ENCODE measurements around the gene C3orf22. TPM values are rescaled to one million over a fixed set of nuclear protein-coding genes. Genes with fewer than 3 reads are reported as not detected.

The C3orf22 gene
- total RNA-seq, 1 donor, result not detected

- H3K4me1 ChIP-seq (ENCODE audit: insufficient read depth, low read length), result peaks cover 7% of the 10 kb centered on the region
- no peak for TF ChIP-seq CTCF (IDR thresholded peaks at IDR 0.05; ENCODE audit: extremely low read depth, low read depth, low read length)
- DNase-seq (ENCODE audit: insufficient read length, low spot score, missing footprints), result peak; percentile 88
These were observed 13.2 kb downstream of the C3orf22 start for GRCh38 chr3:126545544-126545943.

GRCh38 chr3:126544596-126545281, 14.0 kb downstream of the C3orf22 start:
- Histone ChIP-seq H3K9me3 (ENCODE audit: low read depth, low read length) (no peaks in the 10 kb centered on the region), H3K79me2 (ENCODE audit: insufficient read depth, low read length) (no peaks in the 10 kb centered on the region), H3K36me3 (ENCODE audit: insufficient read depth, low read length) (no peaks in the 10 kb centered on the region), H4K20me1 (ENCODE audit: insufficient read depth, low read length) (no peaks in the 10 kb centered on the region), H3K4me3 (ENCODE audit: insufficient read depth, low read length) (no peak overlapping the region), H2AFZ (ENCODE audit: low read length) (no peak overlapping the region), H3K4me1 (ENCODE audit: insufficient read depth, low read length) (peaks cover 14% of the 10 kb centered on the region), H3K4me2 (ENCODE audit: insufficient read depth, low read length) (no peak overlapping the region), H3K27me3 (ENCODE audit: insufficient read depth, low read length) (peaks cover 20% of the 10 kb centered on the region), H3K27ac (ENCODE audit: low read depth, low read length) (no peak overlapping the region)
- peak; percentile 62 for DNase-seq (ENCODE audit: insufficient read length, low spot score, missing footprints)
- TF ChIP-seq CTCF (IDR thresholded peaks at IDR 0.05; ENCODE audit: extremely low read depth, low read depth, low read length), result no peak

More at GRCh38 chr3:126545544-126545943, 13.2 kb downstream of the C3orf22 start:
- Histone ChIP-seq H3K79me2 (ENCODE audit: insufficient read depth, low read length) (no peaks in the 10 kb centered on the region), H3K4me3 (ENCODE audit: insufficient read depth, low read length) (no peak overlapping the region), H3K27ac (ENCODE audit: low read depth, low read length) (no peak overlapping the region), H4K20me1 (ENCODE audit: insufficient read depth, low read length) (no peaks in the 10 kb centered on the region), H3K36me3 (ENCODE audit: insufficient read depth, low read length) (no peaks in the 10 kb centered on the region), H3K27me3 (ENCODE audit: insufficient read depth, low read length) (peaks cover 20% of the 10 kb centered on the region), H2AFZ (ENCODE audit: low read length) (no peak overlapping the region), H3K4me2 (ENCODE audit: insufficient read depth, low read length) (no peak overlapping the region), H3K9me3 (ENCODE audit: low read depth, low read length) (no peaks in the 10 kb centered on the region)

- peaks cover 14% of the 10 kb centered on the region for H3K4me1 ChIP-seq (ENCODE audit: insufficient read depth, low read length)
- peaks cover 15% of the 10 kb centered on the region for H3K27me3 ChIP-seq (ENCODE audit: insufficient read depth, low read length)
- H3K36me3 ChIP-seq (ENCODE audit: insufficient read depth, low read length), result no peaks in the 10 kb centered on the region
- no peaks in the 10 kb centered on the region for H4K20me1 ChIP-seq (ENCODE audit: insufficient read depth, low read length)
- TF ChIP-seq CTCF (IDR thresholded peaks at IDR 0.05; ENCODE audit: extremely low read depth, low read depth, low read length), result no peak
- no peaks in the 10 kb centered on the region for H3K9me3 ChIP-seq (ENCODE audit: low read depth, low read length)
- no peaks in the 10 kb centered on the region for H3K79me2 ChIP-seq (ENCODE audit: insufficient read depth, low read length)
- H3K4me3 ChIP-seq (ENCODE audit: insufficient read depth, low read length), result no peak overlapping the region
- H2AFZ ChIP-seq (ENCODE audit: low read length), result no peak overlapping the region
- DNase-seq (ENCODE audit: insufficient read length, low spot score, missing footprints), result peak; percentile 76
- no peak overlapping the region for H3K27ac ChIP-seq (ENCODE audit: low read depth, low read length)
- no peak overlapping the region for H3K4me2 ChIP-seq (ENCODE audit: insufficient read depth, low read length)
These were observed 15.2 kb downstream of the C3orf22 start for GRCh38 chr3:126543457-126544061.
